HL-60 (cell line): Measurements from ENCODE around the gene GPAT2.
"Not testable (repeated sequence)": the region's sequence is repeated elsewhere in the genome, so short reads cannot be mapped to it uniquely, and the experiment has no call there.

ENCODE experiments used
- DNase-seq, 2 experiments: peaks; one replicate each; pipeline ENCODE4 v3.0.0-alpha.2; 2010 to 2020; ENCODE audit warnings: low read depth in 1 of 2, low spot score in 1 of 2
- H3K27ac ChIP-seq: fragments of 250-450 bp; sonication (Bioruptor Pico); replicated peaks from 2 replicates; pipeline ENCODE4 v1.5.1; 2020; ENCODE audit warnings: mild to moderate bottlenecking, moderate library complexity
- H3K27me3 ChIP-seq: fragments of 250-450 bp; sonication (Bioruptor Pico); 2 replicates; pipeline ENCODE4 v1.5.1; 2021; ENCODE audit warnings: mild to moderate bottlenecking, moderate library complexity; ENCODE audit not compliant: insufficient read depth, poor library complexity, severe bottlenecking
- H3K4me3 ChIP-seq: replicated peaks from 2 replicates; pipeline ENCODE4 v1.5.1; 2011; ENCODE audit warnings: mild to moderate bottlenecking, control low read depth, low read length; ENCODE audit not compliant: insufficient read depth
- POLR2AphosphoS5 ChIP-seq: IDR thresholded peaks from 2 replicates; pipeline ENCODE4 v1.6.1; 2012; ENCODE audit warnings: low read depth

Gene GPAT2

GRCh38 chr2:95991351-95992094, 43.2 kb downstream of the GPAT2 start, which contains the start of gene ANKRD36C:
ANKRD36C (minus strand) TSS chr2:95991824; CDS start chr2:95991708, 116 bp downstream.
- peak within 1 kb of the TSS; percentile 95 for H3K27ac ChIP-seq
- peak; percentile 38 to 56 for DNase-seq
- 0 out of 2 replicates have a peak, but pooled peaks have one; percentile 31 for TF ChIP-seq POLR2AphosphoS5
- not testable (repeated sequence) for H3K27me3 ChIP-seq
- peak within 1 kb of the TSS; percentile 73 for H3K4me3 ChIP-seq

GRCh38 chr2:95990884-95991283, 43.8 kb downstream of the GPAT2 start:
- H3K27ac ChIP-seq, H3K27me3 ChIP-seq: not testable (repeated sequence)
- H3K4me3 ChIP-seq, result peak overlapping the region; percentile 73
- peak in 1 of 2 experiments; percentile 4 for DNase-seq
